CD14-positive monocyte (primary cell): ENCODE measurements around the gene PSTPIP2. TPM values are rescaled to one million over a fixed set of nuclear protein-coding genes. Genes with fewer than 3 reads are reported as not detected.
A peak's percentile ranks its signal among the peaks of the same experiment; 100 is the strongest.

Source experiments
- DNase-seq, 3 donors: peaks; one replicate each; pipeline ENCODE4 v3.0.0-alpha.2; 2011 to 2022
- H2AFZ ChIP-seq: 2 replicates; pipeline ENCODE4 v1.6.0; 2012; ENCODE audit warnings: mild to moderate bottlenecking, low read depth, low read length, inconsistent platforms; ENCODE audit not compliant: insufficient read depth, poor library complexity, severe bottlenecking
- H3K27ac ChIP-seq, 2 donors: 1 replicate in 1 of 2; 2 replicates in 1 of 2; pipeline ENCODE4 v1.5.1; 2012 to 2013; ENCODE audit warnings: low read length in 2 of 2, control low read depth in 1 of 2, inconsistent platforms in 1 of 2, low read depth in 1 of 2, mild to moderate bottlenecking in 1 of 2
- H3K27me3 ChIP-seq, 2 donors: one replicate each; pipeline versions ENCODE4 v1.6.0 to v1.6.1; 2011 to 2013; ENCODE audit warnings: low read length in 2 of 2; ENCODE audit not compliant: control insufficient read depth in 2 of 2, insufficient read depth in 2 of 2
- H3K36me3 ChIP-seq, 2 donors: replicated peaks in 1 of 2; 1 replicate in 1 of 2; 2 replicates in 1 of 2; pipeline versions ENCODE4 v1.5.1 to v1.6.1; 2012 to 2013; ENCODE audit warnings: low read length in 2 of 2, control low read depth in 1 of 2, inconsistent platforms in 1 of 2, mild to moderate bottlenecking in 1 of 2; ENCODE audit not compliant: insufficient read depth in 2 of 2, control insufficient read depth in 1 of 2
- H3K4me1 ChIP-seq, 2 donors: 1 replicate in 1 of 2; 2 replicates in 1 of 2; pipeline versions ENCODE4 v1.5.1 to v1.6.1; 2012 to 2013; ENCODE audit warnings: low read length in 2 of 2, control low read depth in 1 of 2, inconsistent platforms in 1 of 2, mild to moderate bottlenecking in 1 of 2, moderate library complexity in 1 of 2; ENCODE audit not compliant: insufficient read depth in 2 of 2, control insufficient read depth in 1 of 2
- H3K4me2 ChIP-seq: replicated peaks from 2 replicates; pipeline ENCODE3; 2012; ENCODE audit warnings: low read length, moderate library complexity, mild to moderate bottlenecking; ENCODE audit not compliant: poor library complexity, severe bottlenecking; ENCODE audit errors: extremely low read depth
- H3K4me3 ChIP-seq, 3 experiments: fragments of 200-600 bp in 1 of 3; sonication (generic) in 1 of 3; replicated peaks in 1 of 3; 1 replicate in 2 of 3; 2 replicates in 1 of 3; pipeline ENCODE4 v1.5.1; 2011 to 2013; ENCODE audit warnings: low read length in 3 of 3, mild to moderate bottlenecking in 3 of 3, control low read depth in 2 of 3, low read depth in 2 of 3, inconsistent platforms in 1 of 3, moderate library complexity in 1 of 3
- H3K79me2 ChIP-seq: 2 replicates; pipeline ENCODE4 v1.6.0; 2012; ENCODE audit warnings: mild to moderate bottlenecking, control low read depth, inconsistent platforms, low read length, moderate library complexity; ENCODE audit not compliant: insufficient read depth
- H3K9ac ChIP-seq: 2 replicates; pipeline ENCODE4 v1.6.0; 2017; ENCODE audit warnings: low read length, mild to moderate bottlenecking; ENCODE audit not compliant: insufficient read depth, poor library complexity, severe bottlenecking
- H3K9me3 ChIP-seq, 2 donors: replicated peaks in 1 of 2; 1 replicate in 1 of 2; 2 replicates in 1 of 2; pipeline versions ENCODE4 v1.5.1 to v1.6.1; 2012 to 2013; ENCODE audit warnings: low read length in 2 of 2, control low read depth in 1 of 2; ENCODE audit not compliant: control insufficient read depth in 1 of 2, insufficient read depth in 1 of 2
- H4K20me1 ChIP-seq: 2 replicates; pipeline ENCODE4 v1.6.0; 2012; ENCODE audit warnings: mild to moderate bottlenecking, low read length, control low read depth, moderate library complexity; ENCODE audit not compliant: insufficient read depth
- H3K27ac Mint-ChIP-seq, 7 donors: one replicate each; pipeline ENCODE4 v1.8.0; 2020; ENCODE audit warnings: mild to moderate bottlenecking in 7 of 7, mixed read lengths in 7 of 7, moderate library complexity in 6 of 7, inconsistent platforms in 2 of 7
- H3K27me3 Mint-ChIP-seq, 3 donors: one replicate each; pipeline ENCODE4 v1.8.0; 2021 to 2022; ENCODE audit warnings: low read depth in 3 of 3, mild to moderate bottlenecking in 3 of 3, mixed read lengths in 3 of 3, moderate library complexity in 3 of 3, inconsistent platforms in 1 of 3
- H3K36me3 Mint-ChIP-seq, 2 donors: one replicate each; pipeline ENCODE4 v1.8.0; 2020; ENCODE audit warnings: mixed read lengths in 2 of 2, inconsistent platforms in 1 of 2, mild to moderate bottlenecking in 1 of 2
- H3K4me1 Mint-ChIP-seq: one replicate; pipeline ENCODE4 v1.8.0; 2020; ENCODE audit warnings: mild to moderate bottlenecking, mixed read lengths
- H3K4me3 Mint-ChIP-seq, 2 donors: one replicate each; pipeline ENCODE4 v1.8.0; 2020; ENCODE audit warnings: mild to moderate bottlenecking in 2 of 2, mixed read lengths in 2 of 2, moderate library complexity in 1 of 2
- H3K9me3 Mint-ChIP-seq, 7 donors: one replicate each; pipeline ENCODE4 v1.8.0; 2020 to 2022; ENCODE audit warnings: mixed read lengths in 7 of 7, mild to moderate bottlenecking in 6 of 7, moderate library complexity in 6 of 7, inconsistent platforms in 2 of 7
- WGBS: methylation state at CpG from one replicate; pipeline ENCODE4 v1.1.5; 2013; ENCODE audit warnings: missing lambda C conversion rate; ENCODE audit not compliant: insufficient coverage; 5-methylcytosine and 5-hydroxymethylcytosine counted together
- intact Hi-C, 2 donors: fragments of 100-400 bp; cut with micrococcal nuclease; formaldehyde crosslinking; loops; one replicate each; pipeline versions ENCODE4 v1.15.0 to v1.15.1; 2023
- polyA plus RNA-seq, 3 donors: library from polyadenylated mRNA; depleted of rRNA in 1 of 3; unstranded in 2 of 3; stranded (reverse) in 1 of 3; fragments of 300-500 nt in 2 of 3; fragments of >200 nt in 1 of 3; fragmentation: Illumina TruSeq in 2 of 3; gene quantifications; 1 replicate in 2 of 3; 2 replicates in 1 of 3; pipeline ENCODE4 v1.2.3, GENCODE V29; 2012 to 2021
- TF ChIP-seq, protein P1 (sequence below): fragments of 200-600 bp; IDR thresholded peaks from one replicate; pipeline ENCODE4 v1.8.0; 2022; ENCODE audit warnings: antibody characterized with exemption, mild to moderate bottlenecking

The PSTPIP2 gene
- polyA plus RNA-seq, 3 donors, result 35.0 to 64.1 (median 42.3) TPM

DNA sequence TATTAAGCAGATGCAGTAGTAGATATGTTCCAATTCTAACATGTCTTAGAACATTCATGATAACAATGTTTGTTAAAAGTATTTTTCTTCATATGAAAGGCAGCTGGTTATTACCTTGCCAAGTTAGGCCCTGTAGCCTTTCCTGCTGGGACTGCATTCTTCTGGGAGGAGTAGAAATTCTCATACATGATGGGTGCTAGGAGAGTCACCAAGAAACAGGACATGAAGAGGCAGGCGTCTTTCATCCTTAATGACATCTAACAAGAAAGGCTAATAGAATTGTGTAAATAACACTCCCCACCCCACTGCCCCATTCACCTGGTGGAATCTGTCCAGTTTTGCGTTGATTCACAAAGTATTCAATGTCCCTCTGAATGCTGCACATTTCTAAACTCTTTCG is 80.3 kb downstream of the PSTPIP2 start:
- WGBS, result no CpG with 5 or more reads among the region's 3 CpGs
- H3K36me3 ChIP-seq, result peaks cover 71 to 95% of the 10 kb centered on the region in 2 donors
- H3K4me3 ChIP-seq, result no peak overlapping the region
- H3K27ac ChIP-seq, result no peak overlapping the region
- no peak overlapping the region for H2AFZ ChIP-seq
- no peak for DNase-seq
- intact Hi-C loops, result loop anchor here in 1 of 2 donors (10.0 kb wide), 1 partner anchor 83 kb away; the partner anchor contains the start of gene PSTPIP2
- no peaks in the 10 kb centered on the region for H3K79me2 ChIP-seq
- peaks cover 0 to 6% (median 3%) of the 10 kb centered on the region in 7 donors for H3K9me3 Mint-ChIP-seq
- H3K27ac Mint-ChIP-seq, result no peak overlapping the region
- TF ChIP-seq, protein P1, sequence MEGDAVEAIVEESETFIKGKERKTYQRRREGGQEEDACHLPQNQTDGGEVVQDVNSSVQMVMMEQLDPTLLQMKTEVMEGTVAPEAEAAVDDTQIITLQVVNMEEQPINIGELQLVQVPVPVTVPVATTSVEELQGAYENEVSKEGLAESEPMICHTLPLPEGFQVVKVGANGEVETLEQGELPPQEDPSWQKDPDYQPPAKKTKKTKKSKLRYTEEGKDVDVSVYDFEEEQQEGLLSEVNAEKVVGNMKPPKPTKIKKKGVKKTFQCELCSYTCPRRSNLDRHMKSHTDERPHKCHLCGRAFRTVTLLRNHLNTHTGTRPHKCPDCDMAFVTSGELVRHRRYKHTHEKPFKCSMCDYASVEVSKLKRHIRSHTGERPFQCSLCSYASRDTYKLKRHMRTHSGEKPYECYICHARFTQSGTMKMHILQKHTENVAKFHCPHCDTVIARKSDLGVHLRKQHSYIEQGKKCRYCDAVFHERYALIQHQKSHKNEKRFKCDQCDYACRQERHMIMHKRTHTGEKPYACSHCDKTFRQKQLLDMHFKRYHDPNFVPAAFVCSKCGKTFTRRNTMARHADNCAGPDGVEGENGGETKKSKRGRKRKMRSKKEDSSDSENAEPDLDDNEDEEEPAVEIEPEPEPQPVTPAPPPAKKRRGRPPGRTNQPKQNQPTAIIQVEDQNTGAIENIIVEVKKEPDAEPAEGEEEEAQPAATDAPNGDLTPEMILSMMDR, result no peak
- H3K4me1 ChIP-seq, result no peaks in the 10 kb centered on the region
- H3K27me3 Mint-ChIP-seq, result no peaks in the 10 kb centered on the region
- H4K20me1 ChIP-seq, result no peaks in the 10 kb centered on the region
- no peaks in the 10 kb centered on the region for H3K27me3 ChIP-seq
- H3K9me3 ChIP-seq, result peaks cover 0 to 3% of the 10 kb centered on the region in 2 donors
- peaks cover 6% of the 10 kb centered on the region for H3K4me1 Mint-ChIP-seq
- H3K4me3 Mint-ChIP-seq, result no peak overlapping the region
- peaks cover 74 to 85% of the 10 kb centered on the region in 2 donors for H3K36me3 Mint-ChIP-seq
- no peak overlapping the region for H3K9ac ChIP-seq
- no peak overlapping the region for H3K4me2 ChIP-seq

DNA sequence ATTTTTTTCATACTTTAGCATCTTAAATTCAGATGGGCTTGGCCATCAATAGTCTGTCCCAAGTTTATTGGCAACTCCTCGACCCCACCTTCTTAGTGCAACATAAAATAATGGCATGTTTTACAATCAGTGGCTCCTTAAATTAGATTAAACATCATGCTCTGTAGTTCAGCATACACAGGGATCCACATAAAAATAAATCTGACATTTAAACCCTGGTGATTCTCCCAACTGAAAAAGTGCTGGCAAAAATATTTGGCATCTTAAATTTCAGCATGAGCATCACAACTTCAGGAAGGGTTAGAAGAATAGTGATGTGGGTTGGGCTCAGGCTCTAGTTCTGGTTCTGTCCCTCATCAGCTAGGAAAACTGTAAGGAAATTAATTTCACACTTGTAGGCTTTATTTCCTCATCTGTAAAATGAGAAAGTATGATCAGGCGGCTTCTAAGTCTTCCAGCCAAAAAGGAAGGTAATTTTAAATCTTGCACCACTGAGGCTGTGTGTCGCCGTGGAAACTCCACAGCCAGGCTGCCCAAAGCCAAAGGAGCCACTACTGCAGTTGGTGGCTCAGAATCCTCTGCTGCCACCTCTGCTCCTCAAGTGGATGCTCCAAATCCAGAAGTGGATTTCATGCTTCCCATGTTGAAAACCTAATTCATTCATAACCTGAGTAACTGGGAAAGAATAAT is 87.4 kb downstream of the PSTPIP2 start:
- intact Hi-C loops, result no loop called here
- peaks cover 0 to 2% of the 10 kb centered on the region in 2 donors for H3K9me3 ChIP-seq
- peaks cover 21 to 47% of the 10 kb centered on the region in 2 donors for H3K36me3 ChIP-seq
- peaks cover 16 to 29% of the 10 kb centered on the region in 2 donors for H3K4me1 ChIP-seq
- 89% methylated on average over 3 of the region's 4 CpGs for WGBS
- no peak overlapping the region for H2AFZ ChIP-seq
- H3K4me2 ChIP-seq, result no peak overlapping the region
- peaks cover 47% of the 10 kb centered on the region for H3K4me1 Mint-ChIP-seq
- no peaks in the 10 kb centered on the region for H4K20me1 ChIP-seq
- peak overlapping the region in 3 of 7 donors; percentile 30 to 65 (median 44) for H3K27ac Mint-ChIP-seq
- TF ChIP-seq, protein P1, result no peak
- peaks cover 37 to 46% of the 10 kb centered on the region in 2 donors for H3K36me3 Mint-ChIP-seq
- H3K27ac ChIP-seq, result peak overlapping the region in 1 of 2 donors; percentile 74
- DNase-seq, result peak in 1 of 3 donors; percentile 69
- no peak overlapping the region for H3K9ac ChIP-seq
- H3K27me3 Mint-ChIP-seq, result peaks cover 0 to under 1% (median 0%) of the 10 kb centered on the region in 3 donors
- no peak overlapping the region for H3K4me3 Mint-ChIP-seq
- no peak overlapping the region for H3K4me3 ChIP-seq
- H3K9me3 Mint-ChIP-seq, result peaks cover 0 to 4% (median 3%) of the 10 kb centered on the region in 7 donors
- H3K27me3 ChIP-seq, result no peaks in the 10 kb centered on the region
- H3K79me2 ChIP-seq, result no peaks in the 10 kb centered on the region
